GM12892 (cell line): ENCODE results near the gene TAF6.
A peak's percentile ranks its signal among the peaks of the same experiment; 100 is the strongest.

Experiments used
- POLR2A ChIP-seq: IDR thresholded peaks from 2 replicates; pipeline ENCODE4 v1.6.1; 2011; ENCODE audit warnings: low read depth, low read length, control low read depth
- POLR2AphosphoS5 ChIP-seq: IDR thresholded peaks from 2 replicates; pipeline ENCODE4 v1.6.1; 2011; ENCODE audit warnings: low read depth, low read length, control low read depth

DNA sequence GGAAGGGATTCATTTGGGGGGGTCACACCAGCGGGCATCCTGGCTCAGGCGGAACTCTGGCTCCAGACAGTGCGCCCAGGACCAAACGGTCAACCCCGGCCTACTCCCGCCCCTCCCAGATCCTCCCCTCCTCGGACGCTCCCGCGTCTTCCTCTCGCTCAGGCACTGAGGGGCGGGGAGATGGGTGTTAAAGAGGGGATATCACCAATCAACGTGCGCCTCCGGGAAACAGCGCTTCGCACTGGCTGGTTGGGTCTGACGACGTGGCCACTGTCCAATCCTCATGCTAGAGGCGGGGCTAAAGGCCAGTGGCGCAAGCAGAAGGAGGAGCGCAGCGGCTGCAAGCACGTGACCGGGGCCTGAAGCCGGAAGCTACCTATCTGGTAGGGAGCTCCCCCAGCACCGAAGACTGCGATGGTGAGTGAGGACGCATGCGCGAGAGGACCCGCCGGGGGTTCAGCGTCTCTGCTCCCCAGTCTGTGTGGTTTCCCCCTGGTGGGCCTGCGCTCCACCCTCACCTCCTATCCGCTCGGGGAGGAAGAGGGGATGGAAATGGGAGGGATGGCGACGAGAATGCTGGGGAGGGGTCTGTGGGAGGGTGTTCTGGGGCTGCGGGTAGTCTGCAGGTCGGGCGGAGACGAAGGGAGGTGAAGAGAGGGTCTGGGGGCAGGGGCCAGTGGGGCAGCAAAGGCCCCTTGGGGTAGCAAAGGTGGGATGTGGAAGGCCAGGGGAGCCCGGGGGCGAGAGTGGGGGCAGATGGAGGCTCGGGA, 29.6 kb upstream of the TAF6 start, which contains the start of gene LAMTOR4:
- peak; percentile 85 for TF ChIP-seq POLR2A
- TF ChIP-seq POLR2AphosphoS5 = peak; percentile 84
